Testis (tissue), 3 donors: ENCODE measurements around the gene NELFCD. TPM values are rescaled to one million over a fixed set of nuclear protein-coding genes. Genes with fewer than 3 reads are reported as not detected.
"Not testable (repeated sequence)": the region's sequence is repeated elsewhere in the genome, so short reads cannot be mapped to it uniquely, and the experiment has no call there.

Source experiments
- DNase-seq: peaks from one replicate; pipeline ENCODE4 v3.0.0-alpha.2; 2019
- H3K27ac ChIP-seq, 2 donors: fragments of 200-600 bp; sonication (generic); one replicate each; pipeline ENCODE4 v1.5.1; 2019
- H3K27me3 ChIP-seq: fragments of 200-600 bp; sonication (generic); one replicate; pipeline ENCODE4 v1.5.1; 2019
- H3K36me3 ChIP-seq: fragments of 200-600 bp; sonication (generic); one replicate; pipeline ENCODE4 v1.5.1; 2017; ENCODE audit warnings: low read depth; ENCODE audit errors: missing control alignments
- H3K4me1 ChIP-seq: fragments of 200-600 bp; sonication (generic); one replicate; pipeline ENCODE4 v1.5.1; 2019
- H3K4me3 ChIP-seq, 2 donors: fragments of 200-600 bp; sonication (generic); one replicate each; pipeline ENCODE4 v1.5.1; 2017 to 2019
- H3K9me3 ChIP-seq: fragments of 200-600 bp; sonication (generic); one replicate; pipeline ENCODE4 v1.5.1; 2017
- CTCF ChIP-seq, 3 experiments: fragments of 450-650 bp in 2 of 3; fragments of 200-600 bp in 1 of 3; sonication (generic) in 1 of 3; IDR thresholded peaks; one replicate each; pipeline ENCODE4 v1.5.1; 2016 to 2019; ENCODE audit warnings: antibody characterized with exemption in 3 of 3, mild to moderate bottlenecking in 2 of 3, moderate library complexity in 1 of 3
- POLR2A ChIP-seq: fragments of 450-650 bp; IDR thresholded peaks from one replicate; pipeline ENCODE4 v1.6.1; 2017; ENCODE audit warnings: antibody characterized with exemption, mild to moderate bottlenecking, moderate library complexity
- WGBS, 2 donors: methylation state at CpG; one replicate each; pipeline ENCODE4 v1.1.5; 2018; 5-methylcytosine and 5-hydroxymethylcytosine counted together
- intact Hi-C: fragments of 100-400 bp; cut with DNase I; formaldehyde crosslinking; loops from one replicate; pipeline ENCODE4 v1.15.1; 2023; ENCODE audit warnings: low total_unique reads
- polyA plus RNA-seq: library from polyadenylated mRNA; stranded (reverse); fragments of 350-450 nt; fragmentation: Illumina TruSeq; extraction: RNeasy Lipid Tissue Mini Kit (QIAGEN cat#74804); gene quantifications from one replicate; pipeline ENCODE4 v1.2.3, GENCODE V29; 2014; ENCODE audit warnings: low read depth, low replicate concordance; ENCODE audit not compliant: insufficient read depth
- total RNA-seq, 2 donors: library from RNA; depleted of rRNA; stranded (reverse); fragments of >200 nt; gene quantifications; one replicate each; pipeline ENCODE4 v1.2.3, GENCODE V29; 2016

Gene NELFCD
- total and polyA plus RNA-seq, 3 donors from 2014 or later = 103 to 123 (median 105) TPM

- TF ChIP-seq CTCF (IDR thresholded peaks at IDR 0.05) = no peak
- TF ChIP-seq POLR2A = no peak
- intact Hi-C loops = no loop called here
- no peak overlapping the region for H3K4me3 ChIP-seq
- no peaks in the 10 kb centered on the region for H3K27me3 ChIP-seq
- no peaks in the 10 kb centered on the region for H3K9me3 ChIP-seq
- no peak overlapping the region for H3K27ac ChIP-seq
- 85 to 88% methylated on average over 5 of the region's 5 CpGs for WGBS, 2 donors
- no peaks in the 10 kb centered on the region for H3K36me3 ChIP-seq
- H3K4me1 ChIP-seq = no peaks in the 10 kb centered on the region
- no peak for DNase-seq
These were observed 30.5 kb upstream of the NELFCD start for GRCh38 chr20:58950603-58951002.

DNA sequence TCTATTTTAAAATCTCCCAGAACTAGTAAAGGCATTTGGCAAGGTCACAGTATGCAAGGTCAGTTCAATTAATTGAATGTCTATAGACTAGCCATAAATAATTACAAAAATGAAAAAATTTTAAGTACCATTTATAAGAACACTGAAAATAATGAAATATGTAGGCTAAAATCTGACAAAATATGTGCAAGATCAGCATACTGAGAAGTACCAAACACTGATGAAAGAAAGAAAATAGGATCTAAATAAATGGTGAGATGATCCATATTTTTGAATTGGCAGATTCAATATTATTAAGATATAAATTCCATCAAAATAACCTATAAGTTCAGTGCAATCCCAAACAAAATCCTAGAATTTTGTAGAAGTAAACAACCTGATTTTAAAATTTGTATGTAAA is 28.0 kb upstream of the NELFCD start:
- Histone ChIP-seq H3K4me3 (no peak overlapping the region), H3K27ac (no peak overlapping the region), H3K4me1 (no peaks in the 10 kb centered on the region), H3K27me3 (no peaks in the 10 kb centered on the region), H3K9me3 (no peaks in the 10 kb centered on the region), H3K36me3 (no peaks in the 10 kb centered on the region)
- intact Hi-C loops = no loop called here
- no peak for DNase-seq
- TF ChIP-seq CTCF (IDR thresholded peaks at IDR 0.05) (no peak), POLR2A (no peak)

GRCh38 chr20:58956078-58956477 is 25.0 kb upstream of the NELFCD start:
- Histone ChIP-seq H3K36me3 (no peaks in the 10 kb centered on the region), H3K4me1 (no peaks in the 10 kb centered on the region), H3K9me3 (no peaks in the 10 kb centered on the region), H3K4me3 (no peak overlapping the region), H3K27me3 (no peaks in the 10 kb centered on the region), H3K27ac (no peak overlapping the region)
- 82 to 88% methylated on average over 8 of the region's 8 CpGs for WGBS, 2 donors
- TF ChIP-seq CTCF (IDR thresholded peaks at IDR 0.05) = no peak
- TF ChIP-seq POLR2A = no peak
- no peak for DNase-seq
- intact Hi-C loops = no loop called here

DNA sequence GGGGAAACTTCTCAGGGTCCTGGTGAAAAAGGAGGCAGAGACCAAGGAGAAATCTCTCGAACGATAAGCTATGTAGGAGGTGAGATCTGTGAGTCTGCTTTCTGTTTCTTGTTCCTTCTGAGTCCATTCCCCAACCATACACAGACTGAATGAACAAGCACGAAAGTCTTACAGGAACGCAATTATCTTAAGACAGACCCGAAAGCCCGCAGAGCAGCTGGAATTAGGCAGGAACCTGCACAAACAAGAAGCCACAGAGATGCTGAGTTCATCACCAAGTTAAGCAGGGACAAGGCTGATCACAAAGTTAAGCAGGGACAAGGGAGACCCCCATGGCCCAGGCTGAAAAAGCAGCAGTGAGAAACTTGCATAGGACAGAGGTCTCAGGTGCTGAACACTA is 21.4 kb upstream of the NELFCD start:
- Histone ChIP-seq H3K4me3 (no peak overlapping the region), H3K36me3 (no peaks in the 10 kb centered on the region), H3K4me1 (no peaks in the 10 kb centered on the region), H3K27me3 (no peaks in the 10 kb centered on the region), H3K27ac (no peak overlapping the region), H3K9me3 (no peaks in the 10 kb centered on the region)
- no peak for TF ChIP-seq POLR2A
- intact Hi-C loops = no loop called here
- WGBS, 2 donors = 73 to 80% methylated on average over 6 of the region's 6 CpGs
- no peak for DNase-seq

- no peak overlapping the region for H3K27ac ChIP-seq
- DNase-seq = no peak
- WGBS, 2 donors = 59 to 63% methylated on average over 8 of the region's 8 CpGs
- TF ChIP-seq CTCF (IDR thresholded peaks at IDR 0.05) (no peak), POLR2A (no peak)
- intact Hi-C loops = no loop called here
- H3K27me3 ChIP-seq = no peaks in the 10 kb centered on the region
- no peaks in the 10 kb centered on the region for H3K4me1 ChIP-seq
- no peaks in the 10 kb centered on the region for H3K9me3 ChIP-seq
- H3K36me3 ChIP-seq = no peaks in the 10 kb centered on the region
- H3K4me3 ChIP-seq = no peak overlapping the region
These were observed 17.9 kb upstream of the NELFCD start for GRCh38 chr20:58963060-58963584.

DNA sequence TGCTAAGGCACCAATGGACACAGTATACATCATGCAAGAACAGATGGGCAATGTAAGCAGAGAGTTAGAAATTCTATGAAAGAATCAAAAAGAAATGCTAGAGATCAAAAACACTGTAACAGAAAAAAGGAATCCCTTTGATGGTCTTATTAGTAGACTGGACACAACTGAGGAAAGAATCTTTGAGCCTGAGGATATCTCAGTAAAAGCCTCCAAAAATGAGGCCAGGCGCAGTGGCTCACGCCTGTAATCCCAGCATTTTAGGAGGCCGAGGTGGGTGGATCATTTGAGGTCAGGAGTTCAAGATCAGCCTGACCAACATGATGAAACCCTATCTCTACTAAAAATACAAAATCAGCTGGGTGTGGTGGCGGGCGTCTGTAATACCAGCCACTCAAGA is 17.1 kb upstream of the NELFCD start:
- intact Hi-C loops, H3K36me3 ChIP-seq, H3K4me3 ChIP-seq, H3K9me3 ChIP-seq, H3K27ac ChIP-seq, DNase-seq, H3K4me1 ChIP-seq, H3K27me3 ChIP-seq: not testable (repeated sequence)
- WGBS, 2 donors = 91 to 92% methylated on average over 5 of the region's 5 CpGs
